Measurements from ENCODE around the gene SSBP2.
"Not testable (repeated sequence)": the region's sequence is repeated elsewhere in the genome, so short reads cannot be mapped to it uniquely, and the experiment has no call there.

The SSBP2 gene

GRCh38 chr5:81633891-81634290 is 117.0 kb downstream of the SSBP2 start:
- DNase-seq (ENCODE audit: low read depth in 2 of 2) = no peak
- H3K4me3 ChIP-seq (replicated peaks in 1 of 2; ENCODE audit: low read depth in 2 of 2, low read length in 2 of 2) = no peak overlapping the region
- TF ChIP-seq CTCF (IDR thresholded peaks at IDR 0.05; ENCODE audit: low read depth, low read length) = no peak

- no peak overlapping the region for H3K4me3 ChIP-seq (replicated peaks in 1 of 2; ENCODE audit: low read depth in 2 of 2, low read length in 2 of 2)
- no peak for TF ChIP-seq CTCF (IDR thresholded peaks at IDR 0.05; ENCODE audit: low read depth, low read length)
- no peak for DNase-seq (ENCODE audit: low read depth in 2 of 2)
Observed at GRCh38 chr5:81633471-81633870, 117.4 kb downstream of the SSBP2 start.

- H3K4me3 ChIP-seq (replicated peaks in 1 of 2; ENCODE audit: low read depth in 2 of 2, low read length in 2 of 2) = no peak overlapping the region
- DNase-seq (ENCODE audit: low read depth in 2 of 2) = no peak
- TF ChIP-seq CTCF (IDR thresholded peaks at IDR 0.05; ENCODE audit: low read depth, low read length) = no peak
Observed at GRCh38 chr5:81632679-81633078, 118.2 kb downstream of the SSBP2 start.

GRCh38 chr5:81631621-81632020 is 119.3 kb downstream of the SSBP2 start:
- TF ChIP-seq CTCF (IDR thresholded peaks at IDR 0.05; ENCODE audit: low read depth, low read length) = no peak
- no peak for DNase-seq (ENCODE audit: low read depth in 2 of 2)
- H3K4me3 ChIP-seq (replicated peaks in 1 of 2; ENCODE audit: low read depth in 2 of 2, low read length in 2 of 2) = no peak overlapping the region

- no peak overlapping the region for H3K4me3 ChIP-seq (replicated peaks in 1 of 2; ENCODE audit: low read depth in 2 of 2, low read length in 2 of 2)
- no peak for DNase-seq (ENCODE audit: low read depth in 2 of 2)
- no peak for TF ChIP-seq CTCF (IDR thresholded peaks at IDR 0.05; ENCODE audit: low read depth, low read length)
Observed at GRCh38 chr5:81631124-81631523, 119.8 kb downstream of the SSBP2 start.

GRCh38 chr5:81630684-81631083 is 120.2 kb downstream of the SSBP2 start:
- H3K4me3 ChIP-seq (replicated peaks in 1 of 2; ENCODE audit: low read depth in 2 of 2, low read length in 2 of 2) = no peak overlapping the region
- DNase-seq (ENCODE audit: low read depth in 2 of 2) = no peak
- no peak for TF ChIP-seq CTCF (IDR thresholded peaks at IDR 0.05; ENCODE audit: low read depth, low read length)

- H3K4me3 ChIP-seq (replicated peaks in 1 of 2; ENCODE audit: low read depth in 2 of 2, low read length in 2 of 2) = no peak overlapping the region
- no peak for TF ChIP-seq CTCF (IDR thresholded peaks at IDR 0.05; ENCODE audit: low read depth, low read length)
- no peak for DNase-seq (ENCODE audit: low read depth in 2 of 2)
Observed at GRCh38 chr5:81629986-81630385, 120.9 kb downstream of the SSBP2 start.

GRCh38 chr5:81628061-81628460 is 122.8 kb downstream of the SSBP2 start:
- H3K4me3 ChIP-seq (replicated peaks in 1 of 2; ENCODE audit: low read depth in 2 of 2, low read length in 2 of 2); DNase-seq (ENCODE audit: low read depth in 2 of 2): not testable (repeated sequence)

Data from cardiac fibroblast (primary cell).